Activated CD4-positive, alpha-beta T cell treated with anti-CD3 and anti-CD28 coated beads, Interleukin-2, amount 50 U/mL, for 4 hours (primary cell): Measurements from ENCODE around the gene ADGRG7.

ENCODE experiments used
- DNase-seq, 2 experiments: peaks; one replicate each; pipeline ENCODE4 v3.0.0-alpha.2; 2020

The ADGRG7 gene

DNA sequence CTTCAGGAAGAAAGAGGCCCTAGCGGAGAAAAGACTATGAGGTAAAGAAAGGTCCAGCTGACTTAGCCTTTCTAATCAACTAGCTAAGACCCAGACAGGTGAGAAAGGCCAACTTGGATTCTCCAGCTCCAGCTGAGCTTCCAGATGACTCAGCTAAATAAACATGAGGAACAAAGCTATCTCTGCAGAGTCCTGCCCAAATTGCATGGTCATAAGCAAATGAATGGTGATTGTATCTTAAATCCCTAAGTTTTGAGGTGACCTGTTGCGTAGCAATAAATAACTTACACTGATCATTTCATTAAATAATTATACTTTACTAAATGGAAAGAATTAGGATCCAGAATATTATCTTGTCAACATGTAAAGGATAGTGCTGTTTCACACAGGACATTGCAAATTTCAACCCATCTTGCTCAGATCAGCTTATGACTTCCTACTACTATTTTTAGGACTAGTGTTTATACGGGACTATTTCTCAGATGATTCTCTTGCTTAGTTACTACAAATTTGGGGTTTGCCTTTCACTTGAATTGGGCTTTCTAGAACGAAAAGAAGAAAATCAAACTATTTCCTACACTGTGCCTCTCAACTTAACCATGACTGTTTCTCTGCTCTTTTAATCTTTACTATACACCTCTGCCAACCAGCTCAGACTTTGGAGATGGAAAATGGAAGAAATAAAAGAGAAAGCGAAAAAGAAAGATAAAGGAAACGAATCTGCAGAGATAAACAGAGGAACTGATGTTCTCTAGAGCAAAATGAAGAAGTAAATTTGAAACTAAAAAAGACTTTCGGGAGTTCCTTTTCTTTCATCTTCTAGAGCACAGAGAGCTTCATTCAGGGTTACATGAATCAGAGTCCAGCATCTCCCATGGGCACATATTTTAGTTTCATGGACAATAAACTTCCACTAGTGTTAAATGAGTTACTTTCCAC is 6.6 kb upstream of the ADGRG7 start:
- DNase-seq = no peak

- no peak for DNase-seq
Measured at GRCh38 chr3:100603469-100603868, 5.9 kb upstream of the ADGRG7 start.

- no peak for DNase-seq
Measured at GRCh38 chr3:100605358-100605757, 4.0 kb upstream of the ADGRG7 start.

DNA sequence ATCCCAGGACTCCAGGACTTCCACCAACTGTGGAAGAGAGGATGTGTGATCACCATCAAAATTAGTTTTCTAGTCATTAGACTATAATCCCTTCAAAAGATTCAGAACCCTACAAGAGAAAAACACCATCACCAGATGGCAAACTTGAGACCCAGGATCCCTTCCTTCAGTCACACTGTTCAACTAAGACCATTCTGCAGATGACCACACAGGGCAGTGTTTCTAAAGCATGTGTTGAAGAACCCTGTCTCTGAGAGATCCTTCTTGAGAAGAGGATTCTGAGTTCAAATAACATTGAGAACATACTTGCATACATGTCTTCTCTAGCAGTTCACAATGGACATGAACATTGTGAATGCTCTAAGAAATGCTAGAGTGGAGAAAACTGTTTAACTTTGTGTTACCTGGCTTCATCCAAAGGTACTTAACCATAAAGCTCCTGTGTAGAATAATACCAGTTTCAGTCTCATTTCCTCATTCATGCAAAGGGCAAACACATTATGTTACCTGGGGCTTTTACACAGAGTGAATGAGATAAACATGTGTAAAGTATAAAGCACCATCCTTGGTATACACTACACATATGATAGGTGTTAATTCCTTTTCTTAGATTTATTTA is 2.4 kb upstream of the ADGRG7 start:
- DNase-seq = no peak

- DNase-seq = no peak
Measured at GRCh38 chr3:100609963-100610362, 562 bp downstream of the ADGRG7 start.

DNA sequence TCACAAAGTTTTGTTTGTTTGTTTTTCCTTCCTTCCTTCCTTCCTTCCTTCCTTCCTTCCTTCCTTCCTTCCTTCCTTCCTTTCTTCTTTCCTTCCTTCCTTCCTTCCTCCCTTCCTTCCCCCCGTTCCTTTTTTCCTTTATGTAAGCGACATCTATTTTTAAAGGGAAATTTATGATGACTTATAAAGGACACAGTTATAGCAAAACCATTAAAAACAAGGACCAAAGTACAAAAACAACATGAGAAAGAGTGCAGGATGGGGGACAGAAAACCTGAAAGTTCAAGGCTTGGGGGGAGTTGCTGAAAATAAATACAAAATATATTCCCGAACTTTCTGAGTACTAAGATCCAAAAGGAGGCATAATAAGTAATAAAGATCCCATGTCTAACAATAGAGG is 1.8 kb downstream of the ADGRG7 start:
- no peak for DNase-seq

- DNase-seq = no peak
Measured at GRCh38 chr3:100613721-100614390, 4.5 kb downstream of the ADGRG7 start.

- no peak for DNase-seq
Measured at GRCh38 chr3:100614941-100615340, 5.5 kb downstream of the ADGRG7 start.

DNA sequence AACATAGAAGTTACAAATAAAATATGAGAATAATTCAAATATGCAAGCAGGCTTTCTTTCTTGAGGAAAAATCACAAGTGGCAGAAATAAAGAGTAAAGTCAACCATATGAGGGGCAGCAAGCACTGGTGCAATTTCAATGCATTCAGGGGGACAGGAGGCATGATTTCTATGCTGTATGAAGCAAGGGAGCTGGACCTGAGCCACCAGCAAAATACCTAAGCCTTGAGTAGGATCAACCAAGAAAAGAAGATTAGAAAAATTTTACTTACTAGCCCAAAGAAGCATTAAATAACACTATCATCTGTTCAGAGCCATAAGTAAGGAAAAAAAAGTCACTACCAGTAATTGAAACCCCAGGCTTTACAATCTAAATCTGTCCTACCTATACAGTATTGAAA is 6.3 kb downstream of the ADGRG7 start:
- DNase-seq = no peak

DNA sequence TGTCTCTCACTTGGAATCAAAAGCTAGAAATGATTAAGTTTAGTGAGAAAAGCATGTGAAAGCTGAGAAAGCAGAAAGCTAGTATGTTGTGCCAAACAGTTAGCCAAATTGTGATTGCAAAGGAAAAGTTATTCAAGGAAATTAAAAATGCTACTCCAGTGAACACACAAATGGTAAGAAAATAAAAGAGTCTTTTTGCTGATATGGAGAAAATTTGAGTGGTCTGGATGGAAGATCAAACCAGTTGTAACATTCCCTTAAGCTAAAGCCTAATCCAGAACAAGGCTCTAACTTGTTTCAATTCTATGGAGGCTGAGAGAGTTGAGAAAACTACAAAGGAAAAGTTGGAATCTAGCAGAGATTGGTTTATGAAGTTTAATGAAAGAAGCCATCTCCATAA is 11.8 kb downstream of the ADGRG7 start:
- DNase-seq = no peak

DNA sequence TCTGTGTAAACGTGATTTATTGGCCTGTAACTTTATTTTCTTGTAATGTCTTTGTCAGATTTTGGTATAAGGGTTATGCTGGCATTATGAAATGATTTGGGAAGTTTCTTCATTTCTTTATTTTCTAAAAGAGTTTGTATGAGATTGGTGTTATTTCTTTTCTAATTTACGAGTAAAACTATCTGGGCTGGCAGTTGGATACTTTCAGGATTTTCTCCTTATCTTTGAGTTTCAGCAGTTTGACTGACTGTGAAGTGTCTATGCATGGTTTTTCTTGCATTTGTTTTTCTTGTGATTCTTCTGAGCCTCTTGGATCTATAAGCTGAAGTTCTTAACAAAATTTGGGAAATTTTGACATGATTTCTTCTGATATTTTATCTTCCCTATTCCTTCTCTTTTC is 18.1 kb downstream of the ADGRG7 start:
- no peak for DNase-seq

DNA sequence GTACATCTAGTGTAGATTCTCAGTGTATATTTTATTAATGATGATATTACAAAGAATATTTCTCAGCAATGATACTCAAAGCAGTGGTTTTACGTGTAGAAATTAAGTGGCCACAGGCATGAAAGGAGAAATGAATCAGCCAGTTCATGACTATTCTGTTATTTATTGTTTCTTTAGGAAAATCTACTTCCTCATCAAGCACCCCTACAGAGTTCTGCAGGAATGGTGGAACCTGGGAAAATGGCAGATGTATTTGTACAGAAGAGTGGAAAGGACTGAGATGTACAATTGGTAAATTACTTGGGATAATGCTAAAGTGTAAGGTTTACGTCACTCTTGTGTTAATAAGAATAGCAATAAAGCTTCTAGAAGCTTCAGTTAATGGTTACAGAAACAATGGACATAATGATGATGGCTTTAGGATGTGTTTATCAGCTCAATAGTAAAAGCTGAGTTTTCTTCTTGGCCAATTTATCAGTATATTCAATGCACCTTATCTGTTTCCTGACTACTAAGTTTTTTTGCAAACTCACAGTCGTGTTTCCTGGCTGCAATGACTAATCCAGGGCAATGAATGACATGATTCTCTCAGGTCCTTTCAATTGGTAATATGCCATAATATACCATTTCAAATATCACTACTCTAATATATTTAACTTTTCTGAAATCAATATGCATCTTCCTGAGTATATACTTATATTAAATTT is 20.2 kb downstream of the ADGRG7 start:
- DNase-seq = no peak

GRCh38 chr3:100630664-100631063 is 21.3 kb downstream of the ADGRG7 start:
- DNase-seq = no peak

GRCh38 chr3:100631236-100631635 is 21.8 kb downstream of the ADGRG7 start:
- no peak for DNase-seq

DNA sequence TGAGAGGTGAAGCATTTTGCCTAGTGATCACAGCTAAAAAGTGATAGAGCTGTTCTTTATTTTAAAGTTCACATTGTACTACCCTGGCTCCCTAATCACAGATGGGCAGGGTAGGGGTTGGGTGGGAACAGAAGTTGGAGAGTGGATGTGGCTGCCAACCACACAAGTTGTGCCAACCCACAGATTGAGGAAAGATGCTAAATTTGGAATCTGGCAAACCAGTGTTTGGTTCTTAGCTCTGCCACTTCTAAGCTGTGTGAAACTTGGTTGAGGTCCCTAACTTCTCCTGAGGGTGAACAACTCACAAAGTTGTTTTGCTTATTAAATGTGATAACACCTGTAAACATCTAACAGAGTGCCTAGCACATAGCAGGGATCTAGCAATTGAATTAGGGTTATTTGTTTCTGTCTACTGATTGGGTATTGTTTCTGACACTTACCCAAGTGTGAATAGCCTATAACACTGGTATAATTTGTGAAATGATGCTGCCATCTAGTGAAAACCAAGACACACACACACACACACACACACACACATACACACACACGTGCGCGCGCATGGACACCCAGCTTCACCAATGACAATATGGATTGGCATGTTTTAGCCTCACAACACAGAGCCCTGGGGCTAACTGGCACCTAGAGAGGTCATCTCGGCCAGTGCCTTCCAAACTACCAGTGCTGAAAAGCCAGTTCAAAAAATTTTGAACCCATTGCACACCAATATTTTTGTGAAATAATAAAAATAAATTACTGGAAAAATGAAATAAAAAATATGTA is 25.3 kb downstream of the ADGRG7 start:
- DNase-seq = no peak

GRCh38 chr3:100635273-100635701 is 25.9 kb downstream of the ADGRG7 start:
- DNase-seq = no peak

- DNase-seq = no peak
Measured at GRCh38 chr3:100637197-100637631, 27.8 kb downstream of the ADGRG7 start.

GRCh38 chr3:100640633-100641032 is 31.2 kb downstream of the ADGRG7 start:
- no peak for DNase-seq

DNA sequence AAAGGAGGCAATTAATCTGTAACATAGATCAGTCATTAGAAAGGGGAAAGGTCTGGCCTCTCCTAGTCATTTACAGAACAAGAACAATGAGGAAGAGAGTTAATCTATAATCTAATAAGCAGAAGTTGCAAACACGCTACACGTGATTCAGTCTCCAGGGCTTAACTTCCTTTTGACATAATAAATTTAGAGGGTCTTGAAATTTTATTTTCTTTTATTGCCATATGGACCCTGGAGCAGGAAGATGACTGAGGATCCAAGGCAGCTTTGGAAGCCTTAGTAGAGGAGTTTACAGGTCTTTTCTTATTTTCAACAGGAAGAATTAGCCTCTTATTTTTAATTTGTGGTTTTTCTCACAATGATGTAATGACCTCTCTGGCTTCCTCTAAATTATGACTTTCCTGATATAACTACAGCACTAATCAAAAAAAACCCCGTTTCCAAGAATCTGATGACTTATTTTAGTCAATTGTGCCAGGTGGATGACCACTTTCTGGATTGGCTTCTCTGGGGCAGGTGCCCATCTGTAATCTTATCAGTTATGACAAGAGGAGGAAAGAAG is 32.2 kb downstream of the ADGRG7 start:
- DNase-seq = no peak

DNA sequence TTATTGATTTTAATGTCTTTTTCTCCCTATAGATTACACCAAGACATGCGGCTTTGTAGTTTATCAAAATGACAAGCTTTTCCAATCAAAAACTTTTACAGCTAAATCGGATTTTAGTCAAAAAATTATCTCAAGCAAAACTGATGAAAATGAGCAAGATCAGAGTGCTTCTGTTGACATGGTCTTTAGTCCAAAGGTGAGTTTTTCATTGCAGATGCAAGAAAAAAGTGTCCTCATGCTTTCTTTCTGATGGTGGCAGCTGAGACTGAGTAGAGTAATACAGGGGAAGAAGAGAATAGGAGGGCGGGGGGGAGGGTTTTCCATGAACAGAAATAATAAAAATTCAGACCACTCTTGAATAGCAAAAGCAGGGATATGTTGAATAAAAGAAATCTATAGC is 36.5 kb downstream of the ADGRG7 start:
- DNase-seq = no peak

- no peak for DNase-seq
Measured at GRCh38 chr3:100647171-100647570, 37.8 kb downstream of the ADGRG7 start.

- DNase-seq = no peak
Measured at GRCh38 chr3:100647657-100648056, 38.3 kb downstream of the ADGRG7 start.
